ENCODE data around the gene ZNF93.
"Not testable (repeated sequence)": the region's sequence is repeated elsewhere in the genome, so short reads cannot be mapped to it uniquely, and the experiment has no call there.

ZNF93 gene

DNA sequence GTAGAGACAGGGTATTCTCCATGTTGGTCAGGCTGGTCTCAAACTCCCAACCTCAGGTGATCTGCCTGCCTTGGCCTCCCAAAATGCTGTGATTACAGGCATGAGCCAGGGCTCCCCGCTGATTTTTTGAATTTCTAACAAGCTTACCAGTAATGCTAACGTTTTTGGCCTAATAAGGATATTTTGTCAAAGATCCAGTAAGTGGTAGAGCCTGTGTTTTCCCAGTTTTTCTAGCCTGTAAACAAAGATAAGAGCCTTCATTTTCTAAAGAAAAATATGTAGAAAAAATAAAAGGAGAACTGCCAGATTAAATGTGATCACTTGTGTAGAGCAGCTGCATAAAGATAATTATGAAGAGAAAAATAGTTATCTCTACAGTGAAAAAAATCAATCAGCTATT, 37.7 kb downstream of the ZNF93 start:
- no peak for DNase-seq

DNA sequence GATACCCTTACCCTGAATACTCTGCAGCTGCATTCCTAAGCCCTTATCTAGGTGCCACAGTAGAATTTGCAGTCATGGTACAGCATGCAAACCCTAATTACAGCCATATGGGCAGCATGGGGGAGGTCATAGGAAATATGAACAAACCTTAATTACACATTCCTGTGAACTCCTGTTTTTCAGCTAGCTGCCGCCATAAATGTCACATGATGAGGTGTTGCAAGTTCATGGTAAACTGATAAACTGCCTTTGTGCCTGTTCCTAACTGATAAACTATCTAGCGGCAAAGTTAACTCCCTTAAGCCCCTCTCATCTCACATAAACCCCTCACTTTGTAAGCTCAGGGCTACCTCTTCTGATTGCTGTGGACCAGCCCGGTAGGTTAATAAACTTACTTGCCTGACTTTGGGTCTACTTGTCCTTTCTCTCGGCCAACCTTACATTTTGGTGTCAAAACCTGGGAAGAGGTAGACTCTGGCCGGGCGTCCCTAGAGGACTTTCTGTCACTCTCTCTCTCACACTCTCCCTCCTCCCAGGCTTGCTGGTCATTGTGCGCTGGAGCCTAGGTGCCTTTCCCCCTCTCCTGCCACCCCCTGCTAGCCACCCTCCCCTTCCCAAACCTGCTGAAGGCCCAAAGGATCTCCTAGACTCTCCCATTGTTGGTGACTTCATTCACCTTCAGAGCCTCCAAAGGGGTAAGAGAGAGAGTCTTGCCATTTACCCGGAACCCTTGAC, 43.3 kb downstream of the ZNF93 start:
- no peak for DNase-seq

DNA sequence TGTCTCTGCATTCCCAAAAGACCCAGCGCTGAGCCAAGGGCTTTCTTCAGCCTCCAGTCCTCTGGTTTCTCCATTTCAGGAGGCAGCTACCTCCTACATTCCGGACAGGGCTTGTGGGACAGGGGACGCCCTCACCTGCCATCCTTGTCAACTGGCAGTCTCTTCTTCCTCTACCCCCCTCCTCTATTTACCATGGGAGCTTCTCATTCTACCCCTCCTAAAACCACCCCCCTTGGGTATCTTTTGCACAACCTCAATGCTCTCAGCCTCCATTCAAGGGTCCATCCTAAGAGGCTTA, 43.8 kb downstream of the ZNF93 start:
- no peak for DNase-seq

DNA sequence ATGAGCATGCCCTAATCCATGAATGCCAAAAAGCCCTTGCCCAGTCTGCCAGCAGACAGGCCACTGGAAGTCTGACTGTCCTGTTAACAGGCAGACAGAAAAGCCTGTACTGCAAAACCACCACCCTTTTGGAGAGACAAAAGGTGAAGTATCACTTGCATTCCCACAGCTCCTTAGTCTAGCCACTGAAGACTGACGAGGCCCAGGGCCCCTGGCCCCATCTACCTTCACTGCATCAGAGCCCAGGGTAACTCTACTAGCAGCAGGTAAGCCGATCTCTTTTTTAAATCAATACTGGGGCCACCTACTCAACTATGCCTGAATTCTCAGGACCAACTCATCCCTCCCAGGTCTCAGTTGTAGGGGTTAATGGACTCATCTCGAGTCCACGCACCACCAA, 45.5 kb downstream of the ZNF93 start:
- no peak for DNase-seq

DNA sequence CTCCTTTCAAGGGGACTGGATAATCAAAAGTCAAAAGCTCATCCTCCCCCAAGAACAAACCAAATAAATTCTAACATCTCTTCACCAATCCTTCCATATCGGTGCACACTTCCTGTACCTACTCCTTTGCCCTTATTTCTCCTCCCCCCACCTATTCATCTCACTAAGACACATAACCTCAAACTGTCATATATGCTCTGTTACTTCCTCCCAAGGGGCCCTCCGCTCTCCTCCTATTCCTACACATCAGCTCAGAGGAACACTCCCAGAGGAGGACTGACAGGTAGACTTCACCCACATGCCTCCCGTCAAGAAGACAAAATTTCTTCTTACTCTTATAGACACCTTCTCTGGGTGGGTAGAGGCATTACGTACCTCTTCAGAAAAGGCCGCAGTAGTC, 48.1 kb downstream of the ZNF93 start:
- DNase-seq: no peak

DNA sequence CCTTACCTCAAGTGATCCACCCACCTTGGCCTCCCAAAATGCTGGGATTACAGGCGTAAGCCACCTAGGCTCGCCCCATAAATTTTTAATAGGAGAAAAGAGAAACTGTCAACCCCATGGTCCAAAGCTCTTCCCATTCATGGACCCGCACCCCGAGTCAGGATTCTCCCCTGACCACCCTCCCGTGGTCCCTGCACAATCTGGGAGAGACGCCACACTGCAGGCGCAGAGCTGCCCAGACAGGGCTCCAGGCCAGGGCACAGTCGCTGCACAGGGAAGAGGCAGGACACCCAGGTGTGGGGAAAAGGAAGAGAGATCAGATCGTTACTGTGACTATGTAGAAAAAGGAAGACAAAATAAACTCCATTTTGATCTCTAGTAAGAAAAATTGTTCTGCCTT, 54.5 kb downstream of the ZNF93 start:
- no peak for DNase-seq

DNA sequence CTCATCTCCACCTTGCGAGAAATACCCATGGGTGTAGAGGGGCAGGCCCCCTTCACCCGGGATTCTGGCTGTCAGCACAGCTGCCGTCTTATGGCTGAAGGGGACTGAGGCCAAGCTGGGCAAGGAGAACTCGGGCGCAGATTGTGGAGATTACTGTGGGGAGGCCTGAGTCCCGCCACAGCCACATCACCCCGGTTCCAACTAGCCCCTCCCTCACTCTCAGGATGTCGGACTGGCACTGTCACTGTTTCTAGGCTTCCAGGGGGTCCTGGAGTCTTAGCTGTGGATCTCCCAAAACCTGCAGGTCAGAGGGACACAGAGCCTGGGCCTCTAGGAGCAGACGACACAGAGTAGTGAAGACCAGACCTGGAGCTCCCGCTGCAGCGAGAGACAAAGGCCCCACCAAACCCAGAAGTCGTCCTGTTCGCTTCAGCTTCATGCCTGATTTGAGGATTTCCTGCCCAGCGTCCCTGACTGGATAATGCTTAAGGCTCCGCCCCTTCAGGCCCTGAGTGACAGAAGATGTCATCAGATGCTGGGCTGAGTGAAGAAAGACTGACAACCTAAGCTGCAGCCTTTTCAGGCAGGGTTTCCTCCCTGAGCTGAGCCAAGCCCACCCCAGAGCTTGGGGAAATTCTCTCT, 55.8 kb downstream of the ZNF93 start:
- no peak for DNase-seq

DNA sequence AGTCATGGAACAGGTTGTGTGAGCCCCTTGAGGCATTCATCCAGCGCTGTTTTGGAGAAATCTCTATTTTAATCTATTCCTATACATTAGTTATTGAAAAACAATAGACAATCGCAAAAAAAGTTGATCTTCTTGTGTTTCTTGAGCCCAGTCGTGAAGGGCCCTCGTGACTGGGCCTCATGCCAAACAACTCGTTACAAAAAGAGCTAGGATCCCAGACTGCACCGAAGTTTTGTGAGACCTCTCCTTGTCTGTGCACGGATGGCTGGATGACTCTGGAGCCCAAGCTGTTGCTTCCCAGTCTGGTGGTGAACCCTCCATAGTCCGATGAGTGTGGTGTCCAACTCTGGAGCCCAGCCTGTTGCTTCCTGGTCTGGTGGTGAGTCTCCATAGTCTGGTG, 57.0 kb downstream of the ZNF93 start:
- DNase-seq: not testable (repeated sequence)

DNA sequence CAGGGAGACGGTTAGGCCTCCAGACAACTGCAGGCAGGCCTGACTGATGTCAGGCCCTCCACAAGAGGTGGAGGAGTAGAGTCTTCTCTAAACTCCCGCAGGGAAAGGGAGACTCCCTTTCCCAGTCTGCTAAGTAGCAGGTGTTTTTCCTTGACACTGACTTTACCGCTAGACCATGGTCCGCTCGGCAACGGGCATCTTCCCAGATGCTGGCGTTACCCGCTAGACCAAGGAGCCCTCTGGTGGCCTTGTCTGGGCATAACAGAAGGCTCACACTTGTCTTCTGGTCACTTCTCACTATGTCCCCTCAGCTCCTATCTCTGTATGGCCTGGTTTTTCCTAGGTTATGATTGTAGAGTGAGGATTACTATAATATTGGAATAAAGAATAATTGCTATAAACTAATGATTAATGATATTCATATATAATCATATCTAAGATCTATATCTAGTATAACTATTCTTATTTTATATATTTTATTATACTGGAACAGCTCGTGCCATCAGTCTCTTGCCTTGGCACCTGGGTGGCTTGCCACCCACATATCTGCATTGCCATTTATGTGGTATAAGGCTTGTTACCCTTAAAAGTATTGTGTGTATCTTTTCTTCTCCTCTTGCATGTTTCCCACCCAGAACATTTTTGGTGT, 58.5 kb downstream of the ZNF93 start:
- DNase-seq: peak; percentile 50

DNA sequence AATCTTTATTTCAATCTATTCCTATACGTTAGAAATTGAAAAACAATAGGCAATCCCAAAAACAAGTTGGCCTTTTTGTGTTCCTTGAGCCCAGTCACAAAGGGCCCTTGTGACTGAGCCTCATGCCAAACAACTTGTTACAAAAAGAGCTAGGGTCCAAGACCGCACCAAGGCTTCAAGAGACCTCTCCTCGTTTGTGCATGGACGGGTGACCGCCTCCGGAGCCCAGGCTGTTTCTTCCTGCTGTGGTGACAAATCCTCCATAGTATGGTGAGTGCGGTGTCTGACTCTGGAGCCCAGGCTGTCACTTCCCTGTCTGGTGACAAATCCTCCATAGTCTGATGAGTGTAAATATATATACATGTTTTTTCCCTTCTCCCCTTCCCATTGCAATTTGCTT, 63.7 kb downstream of the ZNF93 start:
- DNase-seq: no peak

DNA sequence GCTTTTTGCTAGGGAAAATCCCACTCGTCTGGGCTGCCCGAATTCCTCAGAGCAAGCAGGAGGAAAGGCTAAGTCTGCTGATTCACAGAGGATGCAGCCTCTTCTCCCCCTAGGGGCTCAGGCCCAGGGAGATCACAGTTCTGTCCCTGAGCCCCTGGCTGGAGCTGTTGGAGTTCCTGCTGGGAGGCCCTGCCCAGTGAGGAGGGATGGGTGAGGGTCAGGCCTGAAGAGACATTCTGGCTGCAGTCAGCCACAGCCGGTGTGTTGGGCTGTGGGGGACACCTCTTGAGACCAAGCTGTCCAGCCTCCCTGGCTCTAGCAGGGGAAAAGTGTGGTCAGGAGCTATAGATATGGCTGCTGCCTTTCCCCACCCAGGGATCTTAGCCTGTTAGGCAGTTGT, 65.4 kb downstream of the ZNF93 start:
- not testable (repeated sequence) for DNase-seq

DNA sequence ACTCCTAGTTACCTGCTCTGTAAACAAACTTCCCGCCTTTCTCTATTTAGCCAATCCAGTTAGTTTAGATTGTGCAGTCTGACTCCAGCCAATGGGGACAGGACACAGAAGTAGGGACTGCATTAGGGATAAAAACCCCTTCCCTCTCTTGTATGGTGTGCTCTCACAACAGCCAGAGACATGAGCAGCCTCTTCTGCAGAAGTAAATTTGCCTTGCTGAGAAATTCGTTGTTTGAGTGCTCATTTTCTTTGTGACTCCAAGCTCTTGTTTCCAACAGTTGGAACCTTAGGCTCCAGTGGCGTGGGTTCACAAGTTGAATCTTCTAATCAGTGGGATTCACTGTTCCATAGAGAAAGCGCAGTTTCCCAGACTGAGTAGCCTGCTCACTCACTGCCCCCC, 66.1 kb downstream of the ZNF93 start:
- DNase-seq: no peak

Measured in effector CD8-positive, alpha-beta T cell (primary cell).